GM21367 (cell line): ENCODE data around the gene GALNTL6.
"Not testable (repeated sequence)": the region's sequence is repeated elsewhere in the genome, so short reads cannot be mapped to it uniquely, and the experiment has no call there.

ENCODE experiments used
- ATAC-seq: cut with Tn5 transposase; IDR thresholded peaks from one replicate; pipeline ENCODE4 v1.9.1; 2021; ENCODE audit not compliant: unreplicated experiment

Gene GALNTL6

DNA sequence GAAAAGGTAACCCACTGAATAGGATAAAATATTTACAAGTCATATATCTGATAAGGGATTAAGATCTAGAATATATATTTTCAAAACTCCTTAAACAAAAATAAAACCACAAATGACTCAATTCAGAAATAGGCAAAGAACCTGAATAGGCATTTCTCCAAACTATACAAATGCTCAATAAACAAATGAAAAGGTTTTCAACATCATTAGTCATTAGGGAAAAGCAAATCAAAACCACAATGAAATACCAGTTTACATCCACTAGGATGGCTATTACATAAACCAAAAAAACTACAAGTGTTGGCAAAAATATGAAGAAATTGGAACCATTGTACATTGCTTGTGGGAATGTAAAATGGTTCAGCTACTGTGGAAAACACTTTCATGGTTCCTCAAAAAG is 1188.4 kb downstream of the GALNTL6 start:
- ATAC-seq: no peak

DNA sequence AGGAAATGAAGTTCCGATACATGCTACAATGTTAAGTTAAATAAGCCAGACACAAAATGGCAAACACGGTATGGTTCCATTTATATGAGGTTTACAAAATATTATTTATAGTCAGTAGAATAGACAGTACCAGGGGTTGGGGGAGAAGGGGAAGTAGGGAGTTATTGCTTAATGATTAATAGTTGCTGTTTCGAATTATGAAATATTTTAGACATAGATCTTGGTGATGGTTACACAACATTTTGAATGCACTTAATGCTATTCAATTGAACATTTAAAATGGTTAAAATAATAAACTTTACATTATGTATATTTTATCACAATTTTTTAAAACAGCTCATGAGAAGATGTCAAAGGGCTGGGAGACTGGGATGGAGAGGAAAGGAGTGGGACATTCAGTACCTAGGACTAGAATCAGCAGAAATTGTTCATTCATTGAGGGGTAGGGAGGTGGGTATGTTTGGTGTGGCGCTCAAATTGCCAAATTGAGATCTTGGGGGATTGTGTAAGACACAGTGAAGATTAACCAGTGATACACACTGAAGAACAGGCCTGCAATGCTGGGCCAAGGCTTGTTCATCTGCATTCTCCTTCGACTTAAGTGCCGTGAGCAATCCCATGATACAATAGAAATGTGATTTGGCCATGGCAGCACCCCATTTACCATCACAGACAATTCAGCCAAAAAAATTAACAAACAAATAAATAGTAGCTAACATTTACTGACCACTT is 1189.8 kb downstream of the GALNTL6 start:
- no peak for ATAC-seq

DNA sequence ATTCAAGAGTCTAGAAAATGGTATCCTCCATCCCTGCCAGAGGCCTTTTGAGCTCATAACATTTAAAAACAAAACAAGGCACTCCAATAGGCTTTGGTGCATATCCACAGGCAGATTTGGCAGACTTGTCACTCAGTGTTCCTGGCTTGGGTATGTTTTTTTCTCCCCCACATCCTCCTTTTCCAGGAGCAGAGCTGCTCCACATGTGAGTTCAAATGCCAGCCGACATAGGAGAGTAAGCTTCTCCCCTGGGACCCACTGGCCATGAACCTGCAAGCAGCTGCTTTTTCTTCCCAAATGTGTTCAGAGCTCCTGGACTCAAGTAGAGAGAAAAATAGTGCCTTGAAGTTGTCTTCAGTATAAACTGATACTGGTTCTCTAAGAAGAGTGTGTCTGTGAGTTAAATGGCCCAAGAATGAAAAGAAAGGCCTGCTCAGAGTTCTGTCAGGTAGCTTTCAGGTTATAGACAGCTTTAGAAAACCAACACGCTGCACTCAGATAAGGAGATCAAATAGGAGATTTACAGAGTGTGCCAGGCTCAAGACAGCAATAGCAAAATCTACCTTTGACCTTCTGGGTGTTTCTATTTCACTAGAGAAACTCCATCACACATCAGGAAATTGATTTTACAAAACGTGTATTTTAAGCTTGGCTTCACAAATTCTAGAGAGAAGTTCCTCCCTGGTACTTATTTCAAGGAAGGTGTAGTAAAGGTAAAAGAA is 1192.9 kb downstream of the GALNTL6 start:
- ATAC-seq: no peak

DNA sequence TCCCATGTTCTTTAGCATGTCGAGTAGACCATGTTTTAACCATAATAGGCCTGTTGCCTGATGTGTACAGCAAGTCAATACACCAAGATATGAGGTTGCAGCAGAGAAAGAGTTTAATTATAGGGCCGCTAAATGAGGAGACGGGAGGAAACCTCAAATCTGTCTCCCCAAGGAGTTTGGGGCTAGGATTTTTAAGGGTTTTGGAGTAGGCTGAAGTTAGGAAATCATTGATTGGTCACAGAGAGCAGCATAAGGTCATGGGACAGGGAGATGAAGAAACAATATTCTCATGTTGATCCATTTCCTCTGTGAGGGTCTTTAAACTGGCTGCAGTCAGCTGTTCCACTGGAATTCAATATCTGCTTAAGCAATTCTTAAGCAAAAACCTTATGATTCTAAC is 1195.2 kb downstream of the GALNTL6 start:
- no peak for ATAC-seq

GRCh38 chr4:173009129-173009823 is 1196.1 kb downstream of the GALNTL6 start:
- no peak for ATAC-seq

DNA sequence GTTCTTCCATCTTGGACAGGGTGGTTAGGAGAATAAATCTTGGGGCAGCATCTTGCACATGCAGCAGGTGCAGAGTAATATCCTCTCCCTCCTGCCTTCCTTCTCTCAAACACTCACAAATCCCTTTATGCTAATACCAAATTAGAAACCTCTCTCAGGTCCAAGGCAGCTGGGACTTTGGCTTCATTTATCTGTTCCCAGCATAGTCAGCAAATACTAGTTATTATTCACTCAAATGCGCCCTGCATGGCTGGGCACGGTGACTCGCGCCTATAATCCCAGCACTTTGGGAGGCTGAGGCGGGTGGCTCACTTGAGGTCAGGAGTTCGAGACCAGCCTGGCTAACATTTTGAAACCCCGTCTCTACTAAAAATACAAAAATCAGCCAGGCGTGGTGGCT is 1199.4 kb downstream of the GALNTL6 start:
- ATAC-seq: no peak

DNA sequence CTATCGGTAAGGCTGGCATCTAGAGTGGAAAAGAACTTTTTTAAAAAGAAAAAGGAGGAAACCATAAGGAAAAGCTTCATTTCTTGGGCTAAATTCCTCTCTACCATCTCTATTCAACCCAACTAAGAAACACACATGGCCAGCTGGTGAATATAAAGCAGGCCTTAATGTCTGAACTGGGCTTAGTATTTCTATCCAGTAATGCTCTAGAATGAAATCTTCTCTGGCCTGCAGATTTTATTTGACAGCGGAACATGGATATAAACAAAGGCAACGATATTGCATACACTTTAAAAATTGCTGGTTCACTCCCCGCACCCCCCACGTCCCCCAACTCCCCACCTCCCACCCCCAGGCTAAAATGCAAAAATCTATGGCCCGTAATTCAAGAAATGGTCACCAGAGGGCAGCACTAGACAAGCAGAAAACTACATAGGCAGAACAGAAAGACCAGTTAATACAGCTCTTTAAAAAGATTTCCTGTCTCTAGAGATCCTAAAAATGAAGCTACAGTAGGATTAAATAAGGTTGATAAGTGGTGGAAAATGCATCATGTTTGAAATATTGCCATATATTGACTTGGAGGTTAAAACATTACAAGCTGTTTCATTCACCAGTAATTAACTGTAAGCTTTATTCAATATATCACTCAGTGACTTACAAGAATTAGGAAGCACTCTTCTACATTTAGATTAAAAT is 1200.2 kb downstream of the GALNTL6 start:
- ATAC-seq: no peak

DNA sequence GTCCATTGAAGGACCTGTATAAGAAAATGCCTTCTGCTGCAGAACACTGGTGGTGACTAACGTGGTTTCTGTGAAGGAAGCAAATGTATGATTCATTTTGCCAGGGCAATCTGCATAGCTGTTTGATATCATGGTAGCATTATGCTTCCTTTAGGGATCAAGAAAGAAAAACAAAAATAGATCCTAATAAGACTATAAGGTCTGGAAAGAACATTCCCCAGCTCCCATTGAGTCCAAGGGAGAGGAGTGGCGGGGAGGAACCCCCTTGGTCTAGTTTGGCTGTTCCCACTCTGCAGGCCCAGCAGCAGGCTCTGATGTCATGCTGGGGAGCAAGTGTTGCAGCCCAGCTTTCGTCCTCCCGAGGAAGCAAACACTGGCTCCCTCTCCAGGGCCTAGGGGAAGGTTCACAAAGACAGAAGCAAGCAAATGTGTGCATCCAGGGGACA is 1200.9 kb downstream of the GALNTL6 start:
- no peak for ATAC-seq

- no peak for ATAC-seq
Observed at GRCh38 chr4:173014836-173015235, 1201.6 kb downstream of the GALNTL6 start.

DNA sequence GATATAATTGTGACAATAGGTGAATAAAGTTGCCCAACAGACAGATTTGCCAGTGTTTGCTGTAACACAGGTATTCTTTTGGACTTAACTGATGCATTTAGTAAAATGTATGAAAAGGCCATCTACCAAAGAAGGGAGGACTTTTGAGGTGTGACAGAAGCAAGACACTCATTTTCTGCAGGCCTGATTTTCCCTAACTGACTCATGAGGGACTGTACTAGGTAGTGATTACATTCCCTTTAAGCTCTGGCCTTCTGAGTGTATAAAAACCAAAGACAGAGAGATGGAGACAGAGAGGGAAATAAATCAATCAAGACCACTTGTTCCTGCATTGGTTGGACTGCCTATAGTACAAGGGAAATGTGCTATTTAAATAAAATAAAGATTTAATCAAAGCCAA is 1204.6 kb downstream of the GALNTL6 start:
- ATAC-seq: no peak

DNA sequence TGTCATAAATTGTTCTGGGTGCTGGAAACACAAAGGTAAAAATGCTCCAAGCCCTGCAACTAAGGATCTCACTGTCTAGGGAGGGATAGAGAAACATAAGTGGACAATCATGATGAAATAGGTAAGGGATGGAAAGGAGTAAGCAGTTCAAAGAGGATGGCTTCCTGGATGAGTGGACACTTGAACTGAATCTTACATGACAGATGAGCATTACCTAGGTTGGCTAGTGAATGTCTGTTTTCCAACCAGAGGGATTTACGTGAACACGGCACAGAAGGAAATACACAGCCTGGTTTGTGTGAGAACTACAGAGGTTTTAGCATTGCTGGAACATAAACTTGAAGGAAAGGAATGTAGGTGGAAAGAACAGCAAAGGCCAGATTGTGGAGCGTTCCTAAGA is 1205.2 kb downstream of the GALNTL6 start:
- ATAC-seq: no peak

DNA sequence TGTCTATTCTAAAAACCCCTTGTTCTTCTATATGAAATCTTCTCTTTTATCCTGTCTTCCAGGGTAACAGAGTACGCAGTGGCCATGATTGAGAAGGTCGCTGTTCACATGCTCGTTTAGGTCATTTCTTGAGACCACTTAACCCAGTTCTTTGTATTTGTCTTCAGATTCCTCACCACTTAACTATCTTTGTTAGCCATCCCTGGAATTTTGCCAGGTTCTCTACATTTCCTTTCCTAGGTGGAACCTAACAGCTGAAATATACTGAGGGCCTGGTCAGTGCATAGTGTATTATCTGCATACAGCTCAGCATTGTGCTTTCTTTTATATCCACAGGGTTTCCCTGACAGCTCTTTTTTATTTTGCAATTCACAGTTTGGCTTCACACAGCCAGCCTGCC is 1206.5 kb downstream of the GALNTL6 start:
- no peak for ATAC-seq

DNA sequence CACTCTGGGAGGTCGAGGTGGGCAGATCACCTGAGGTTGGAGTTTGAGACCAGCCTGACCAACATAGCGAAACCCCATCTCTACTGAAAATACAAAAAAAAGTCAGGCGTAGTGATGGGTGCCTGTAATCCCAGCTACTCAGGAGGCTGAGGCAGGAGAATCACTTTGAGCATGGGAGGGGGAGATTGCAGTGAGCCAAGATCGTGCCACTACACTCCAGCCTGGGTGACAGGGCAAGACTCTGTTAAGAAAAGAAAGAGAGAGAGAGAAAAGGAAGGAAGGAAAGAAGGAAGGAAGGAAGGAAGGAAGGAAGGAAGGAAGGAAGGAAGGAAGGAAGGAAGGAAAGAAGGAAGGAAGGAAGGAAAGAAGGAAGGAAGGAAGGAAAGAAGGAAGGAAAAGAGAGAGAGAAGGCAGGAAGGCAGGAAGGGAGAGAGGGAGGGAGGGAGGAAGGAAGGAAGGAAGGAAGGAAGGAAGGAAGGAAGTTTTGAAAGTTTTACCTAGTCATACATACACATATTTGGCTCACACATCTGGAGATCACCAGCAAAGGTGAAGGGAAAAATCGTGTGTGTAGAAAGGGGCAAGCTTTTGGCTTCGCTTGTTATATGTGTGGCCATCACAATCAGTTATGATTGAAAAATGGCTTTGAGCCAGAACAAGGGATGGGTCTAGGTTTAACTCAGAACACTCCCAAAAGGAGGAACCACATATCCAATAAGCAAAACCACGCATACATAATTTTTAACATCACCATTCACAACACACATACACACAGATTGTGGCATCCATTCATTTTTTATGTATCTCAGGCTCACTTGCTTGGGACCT is 1208.8 kb downstream of the GALNTL6 start:
- ATAC-seq: not testable (repeated sequence)

- ATAC-seq: no peak
Observed at GRCh38 chr4:173024203-173024602, 1211.0 kb downstream of the GALNTL6 start.

GRCh38 chr4:173025131-173025530 is 1211.9 kb downstream of the GALNTL6 start:
- peak; percentile 83 for ATAC-seq

- no peak for ATAC-seq
Observed at GRCh38 chr4:173037242-173037641, 1224.0 kb downstream of the GALNTL6 start.

GRCh38 chr4:173038192-173038896 is 1225.1 kb downstream of the GALNTL6 start:
- no peak for ATAC-seq

DNA sequence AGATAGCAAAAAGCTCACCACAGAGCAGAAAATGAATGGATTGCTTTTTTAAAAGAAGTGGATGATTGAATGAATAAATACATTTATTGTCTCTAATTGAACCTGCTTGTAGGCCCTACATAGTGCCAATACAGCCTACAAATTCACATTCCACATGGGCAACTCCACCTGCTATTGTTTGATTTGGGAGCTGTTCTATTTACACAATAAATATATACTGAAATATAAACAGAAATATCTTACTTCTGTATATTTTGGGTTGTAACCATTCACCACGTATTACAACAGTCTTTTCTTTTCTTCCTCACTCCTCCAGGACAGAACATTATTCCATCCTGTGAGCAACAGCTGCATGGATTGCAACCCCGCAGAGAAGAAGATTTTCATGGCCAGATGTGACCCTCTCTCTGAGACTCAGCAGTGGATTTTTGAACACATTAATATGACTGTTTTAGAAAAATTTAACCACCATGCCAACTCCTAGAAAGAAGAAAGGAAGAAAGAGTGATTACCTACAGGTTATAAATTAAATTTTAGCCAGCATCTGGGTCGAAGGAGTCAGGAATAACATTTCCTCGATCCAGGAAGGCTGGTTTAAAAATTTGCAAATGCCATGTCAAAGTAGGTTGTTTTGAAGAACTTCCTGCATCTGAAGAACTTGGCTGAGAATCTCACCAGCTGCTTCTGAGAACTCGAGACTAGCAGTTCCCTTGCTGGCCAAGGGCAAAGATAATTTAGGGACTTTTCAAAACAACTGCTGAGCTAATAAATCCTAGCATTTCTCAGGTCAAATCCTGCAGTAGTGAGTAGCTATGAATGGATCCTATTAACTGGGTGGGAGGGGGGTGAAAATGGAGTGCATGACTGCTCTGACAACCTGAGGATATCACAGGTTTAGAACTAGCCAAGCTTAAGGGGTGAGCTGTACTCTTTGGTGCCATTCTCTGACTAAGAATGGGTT is 1226.7 kb downstream of the GALNTL6 start:
- ATAC-seq: no peak

DNA sequence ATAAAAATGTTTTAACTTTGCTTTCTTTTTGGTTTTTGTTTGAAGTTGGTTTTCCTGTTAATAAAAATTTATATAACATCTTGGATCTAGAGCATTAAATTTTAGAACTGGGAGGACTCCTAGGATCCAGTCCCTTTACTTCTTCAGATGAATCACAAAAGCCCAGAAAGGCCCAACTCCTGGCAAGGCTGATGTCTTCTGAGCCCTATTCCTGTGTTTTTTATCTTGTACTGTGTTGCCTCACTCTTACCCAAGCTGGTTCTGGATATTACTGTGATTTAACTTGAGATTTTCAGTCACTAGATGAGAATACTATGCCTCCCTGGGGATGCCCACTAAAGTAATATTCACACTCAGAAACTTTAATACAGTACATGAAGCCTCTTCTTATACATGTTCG is 1228.3 kb downstream of the GALNTL6 start:
- ATAC-seq: no peak
